Ishikawa (cell line): ENCODE results near the gene SEMA5A.

Experiments used
- CEBPB ChIP-seq: IDR thresholded peaks from 2 replicates; pipeline ENCODE4 v1.6.1; 2012
- CREB1 ChIP-seq: IDR thresholded peaks from 2 replicates; pipeline ENCODE4 v1.6.1; 2012; ENCODE audit warnings: low read depth
- EGR1 ChIP-seq: IDR thresholded peaks from 2 replicates; pipeline ENCODE4 v1.6.1; 2012
- EP300 ChIP-seq: IDR thresholded peaks from 2 replicates; pipeline ENCODE4 v1.6.1; 2012; ENCODE audit warnings: borderline replicate concordance
- FOXM1 ChIP-seq: IDR thresholded peaks from 2 replicates; pipeline ENCODE4 v1.6.1; 2012; ENCODE audit warnings: low read depth, borderline replicate concordance
- NFIC ChIP-seq: IDR thresholded peaks from 2 replicates; pipeline ENCODE4 v1.6.1; 2012
- RAD21 ChIP-seq: IDR thresholded peaks from 2 replicates; pipeline ENCODE4 v1.6.1; 2012; ENCODE audit warnings: low read depth
- TAF1 ChIP-seq: IDR thresholded peaks from 2 replicates; pipeline ENCODE4 v1.6.1; 2012; ENCODE audit warnings: low read depth, mild to moderate bottlenecking
- TCF12 ChIP-seq: IDR thresholded peaks from 2 replicates; pipeline ENCODE4 v1.6.1; 2012; ENCODE audit warnings: low read depth
- TEAD4 ChIP-seq: IDR thresholded peaks from 2 replicates; pipeline ENCODE4 v1.6.1; 2012
- YY1 ChIP-seq: IDR thresholded peaks from 2 replicates; pipeline ENCODE4 v1.6.1; 2012; ENCODE audit warnings: low read depth
- ZBTB7A ChIP-seq: IDR thresholded peaks from 2 replicates; pipeline ENCODE4 v1.6.1; 2012; ENCODE audit warnings: low read depth
- TF ChIP-seq, protein P1 (sequence below): IDR thresholded peaks from 2 replicates; pipeline ENCODE4 v1.6.1; 2012; ENCODE audit warnings: low read depth, mild to moderate bottlenecking
- TF ChIP-seq, protein P2 (sequence below): IDR thresholded peaks from 2 replicates; pipeline ENCODE4 v1.6.1; 2012
- TF ChIP-seq, protein P3 (sequence below): IDR thresholded peaks from 2 replicates; pipeline ENCODE4 v1.6.1; 2012

SEMA5A gene

DNA sequence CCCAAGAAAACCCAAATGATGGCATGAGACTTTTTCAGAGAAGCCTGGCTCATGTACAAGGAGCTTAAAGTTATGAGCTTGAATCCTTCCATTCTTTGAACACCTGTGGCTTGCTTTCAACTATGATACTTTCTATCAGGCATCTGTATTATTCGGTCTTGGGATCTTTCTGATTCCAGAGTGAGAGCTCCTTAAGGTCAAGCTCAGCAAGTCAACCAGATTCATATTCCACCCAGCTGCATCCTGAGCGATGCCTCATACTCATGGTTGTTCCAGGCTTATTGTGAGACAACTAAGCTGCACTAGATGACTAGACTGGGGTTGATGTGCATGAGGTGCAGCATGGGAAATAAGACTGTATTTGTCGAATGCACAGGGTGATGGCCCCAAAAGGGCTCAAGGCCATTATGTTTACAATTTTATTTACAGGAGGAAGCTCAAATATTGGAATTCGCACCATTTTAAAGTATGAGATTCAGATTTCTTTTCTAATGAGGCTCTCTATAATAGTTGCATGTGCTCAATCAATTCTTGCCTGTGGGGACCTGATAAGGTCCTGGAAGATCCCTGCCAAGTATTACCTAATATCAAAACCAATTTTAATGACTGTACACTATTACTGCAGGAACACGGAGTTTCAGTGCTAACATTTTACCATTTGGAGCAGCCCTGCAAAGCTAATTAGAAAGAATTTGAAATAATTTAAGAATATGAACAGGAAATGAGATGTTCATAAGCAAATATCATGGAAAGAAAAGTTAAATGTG is 453.8 kb downstream of the SEMA5A start:
- TF ChIP-seq NFIC: no peak
- TF ChIP-seq CEBPB: no peak
- no peak for TF ChIP-seq TCF12
- TF ChIP-seq, protein P1, sequence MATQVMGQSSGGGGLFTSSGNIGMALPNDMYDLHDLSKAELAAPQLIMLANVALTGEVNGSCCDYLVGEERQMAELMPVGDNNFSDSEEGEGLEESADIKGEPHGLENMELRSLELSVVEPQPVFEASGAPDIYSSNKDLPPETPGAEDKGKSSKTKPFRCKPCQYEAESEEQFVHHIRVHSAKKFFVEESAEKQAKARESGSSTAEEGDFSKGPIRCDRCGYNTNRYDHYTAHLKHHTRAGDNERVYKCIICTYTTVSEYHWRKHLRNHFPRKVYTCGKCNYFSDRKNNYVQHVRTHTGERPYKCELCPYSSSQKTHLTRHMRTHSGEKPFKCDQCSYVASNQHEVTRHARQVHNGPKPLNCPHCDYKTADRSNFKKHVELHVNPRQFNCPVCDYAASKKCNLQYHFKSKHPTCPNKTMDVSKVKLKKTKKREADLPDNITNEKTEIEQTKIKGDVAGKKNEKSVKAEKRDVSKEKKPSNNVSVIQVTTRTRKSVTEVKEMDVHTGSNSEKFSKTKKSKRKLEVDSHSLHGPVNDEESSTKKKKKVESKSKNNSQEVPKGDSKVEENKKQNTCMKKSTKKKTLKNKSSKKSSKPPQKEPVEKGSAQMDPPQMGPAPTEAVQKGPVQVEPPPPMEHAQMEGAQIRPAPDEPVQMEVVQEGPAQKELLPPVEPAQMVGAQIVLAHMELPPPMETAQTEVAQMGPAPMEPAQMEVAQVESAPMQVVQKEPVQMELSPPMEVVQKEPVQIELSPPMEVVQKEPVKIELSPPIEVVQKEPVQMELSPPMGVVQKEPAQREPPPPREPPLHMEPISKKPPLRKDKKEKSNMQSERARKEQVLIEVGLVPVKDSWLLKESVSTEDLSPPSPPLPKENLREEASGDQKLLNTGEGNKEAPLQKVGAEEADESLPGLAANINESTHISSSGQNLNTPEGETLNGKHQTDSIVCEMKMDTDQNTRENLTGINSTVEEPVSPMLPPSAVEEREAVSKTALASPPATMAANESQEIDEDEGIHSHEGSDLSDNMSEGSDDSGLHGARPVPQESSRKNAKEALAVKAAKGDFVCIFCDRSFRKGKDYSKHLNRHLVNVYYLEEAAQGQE: no peak
- TF ChIP-seq, protein P2, sequence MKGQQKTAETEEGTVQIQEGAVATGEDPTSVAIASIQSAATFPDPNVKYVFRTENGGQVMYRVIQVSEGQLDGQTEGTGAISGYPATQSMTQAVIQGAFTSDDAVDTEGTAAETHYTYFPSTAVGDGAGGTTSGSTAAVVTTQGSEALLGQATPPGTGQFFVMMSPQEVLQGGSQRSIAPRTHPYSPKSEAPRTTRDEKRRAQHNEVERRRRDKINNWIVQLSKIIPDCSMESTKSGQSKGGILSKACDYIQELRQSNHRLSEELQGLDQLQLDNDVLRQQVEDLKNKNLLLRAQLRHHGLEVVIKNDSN: no peak
- no peak for TF ChIP-seq TAF1
- TF ChIP-seq RAD21: no peak
- TF ChIP-seq YY1: no peak
- TF ChIP-seq CREB1: no peak
- no peak for TF ChIP-seq TEAD4
- TF ChIP-seq, protein P3, sequence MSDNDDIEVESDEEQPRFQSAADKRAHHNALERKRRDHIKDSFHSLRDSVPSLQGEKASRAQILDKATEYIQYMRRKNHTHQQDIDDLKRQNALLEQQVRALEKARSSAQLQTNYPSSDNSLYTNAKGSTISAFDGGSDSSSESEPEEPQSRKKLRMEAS: no peak
- no peak for TF ChIP-seq EGR1
- no peak for TF ChIP-seq EP300
- TF ChIP-seq FOXM1: no peak
- no peak for TF ChIP-seq ZBTB7A

DNA sequence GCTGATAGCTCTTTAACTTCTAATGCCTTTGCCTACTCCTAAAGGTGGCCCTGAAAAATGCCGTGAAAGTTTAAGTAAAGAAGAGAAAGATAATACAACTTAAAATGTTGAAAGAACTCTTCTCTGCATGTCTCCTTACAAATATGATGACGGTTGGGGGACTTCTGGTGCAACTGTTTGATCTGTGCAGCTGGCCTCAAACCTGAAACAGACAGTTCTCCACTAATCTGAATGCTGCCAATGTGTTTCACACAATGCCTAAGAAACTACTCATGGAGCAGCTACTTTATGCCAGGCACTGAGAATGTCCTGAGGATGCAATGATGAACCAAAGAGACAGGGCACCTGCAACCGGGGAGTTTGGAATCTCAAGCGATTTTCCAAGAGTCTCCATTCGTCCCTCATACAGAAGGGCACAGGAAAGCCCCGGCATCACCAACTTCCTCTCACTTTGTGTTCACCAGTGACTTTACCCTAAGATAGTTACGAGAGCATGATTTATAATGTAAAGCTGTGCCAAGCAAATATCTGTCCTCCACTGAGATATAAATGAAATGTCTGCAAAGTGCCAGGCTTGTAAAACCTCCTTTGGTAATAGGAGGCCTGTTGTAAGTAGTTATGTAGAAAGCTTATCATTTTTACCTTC is 455.4 kb downstream of the SEMA5A start:
- TF ChIP-seq, protein P2: no peak
- TF ChIP-seq NFIC (no peak), TCF12 (no peak), EGR1 (no peak), CREB1 (no peak), TAF1 (no peak), YY1 (no peak), CEBPB (no peak), TEAD4 (no peak), EP300 (no peak), ZBTB7A (no peak)
- TF ChIP-seq, protein P1: no peak

DNA sequence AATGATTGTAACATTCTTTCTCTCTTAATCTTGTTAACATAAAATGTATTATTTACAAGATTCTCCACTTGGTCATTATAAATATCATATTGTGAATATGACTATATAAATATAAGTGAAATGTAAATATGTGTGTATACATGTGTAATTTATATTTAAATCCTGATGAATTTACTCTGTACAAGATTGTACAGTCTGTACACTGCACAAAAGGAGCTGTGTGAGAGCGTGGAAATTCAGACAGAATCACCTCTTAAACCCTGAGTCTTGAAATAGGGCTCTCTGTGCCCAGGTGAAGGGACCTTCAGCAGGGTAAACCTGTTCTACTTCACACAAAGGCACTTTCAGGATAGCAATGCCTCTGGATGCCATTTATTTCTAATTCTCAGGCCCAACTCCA is 456.0 kb downstream of the SEMA5A start:
- TF ChIP-seq RAD21 (no peak), CREB1 (no peak), EP300 (no peak), TEAD4 (no peak), TAF1 (no peak), ZBTB7A (no peak), EGR1 (no peak), CEBPB (no peak), NFIC (no peak), FOXM1 (no peak), YY1 (no peak), TCF12 (no peak)
- TF ChIP-seq, protein P3: no peak
- TF ChIP-seq, protein P2: no peak
- TF ChIP-seq, protein P1: no peak
